Suprapubic skin (tissue), 3 donors: Measurements from ENCODE around the gene VHLL.

Source experiments
- CTCF ChIP-seq, 2 donors: fragments of 200-600 bp in 1 of 2; fragments of 450-650 bp in 1 of 2; sonication (generic) in 1 of 2; IDR thresholded peaks; one replicate each; pipeline ENCODE4 v1.5.1; 2016 to 2019; ENCODE audit warnings: antibody characterized with exemption in 2 of 2, mild to moderate bottlenecking in 1 of 2, moderate library complexity in 1 of 2
- POLR2A ChIP-seq, 2 donors: fragments of 450-650 bp; IDR thresholded peaks; one replicate each; pipeline ENCODE4 v1.6.1; 2017; ENCODE audit warnings: antibody characterized with exemption in 2 of 2, mild to moderate bottlenecking in 2 of 2, moderate library complexity in 2 of 2

- TF ChIP-seq CTCF (IDR thresholded peaks at IDR 0.05) (no peak), POLR2A (IDR thresholded peaks at IDR 0.05) (no peak)
Measured at GRCh38 chr1:156266051-156266450, 33.1 kb downstream of the VHLL start.
